HG03095 (cell line): ENCODE results near the gene ENAH.
"Not testable (repeated sequence)": the region's sequence is repeated elsewhere in the genome, so short reads cannot be mapped to it uniquely, and the experiment has no call there.

ENCODE experiments used
- ATAC-seq: cut with Tn5 transposase; IDR thresholded peaks from one replicate; pipeline ENCODE4 v1.9.1; 2021; ENCODE audit warnings: moderate library complexity; ENCODE audit not compliant: unreplicated experiment

The ENAH gene

DNA sequence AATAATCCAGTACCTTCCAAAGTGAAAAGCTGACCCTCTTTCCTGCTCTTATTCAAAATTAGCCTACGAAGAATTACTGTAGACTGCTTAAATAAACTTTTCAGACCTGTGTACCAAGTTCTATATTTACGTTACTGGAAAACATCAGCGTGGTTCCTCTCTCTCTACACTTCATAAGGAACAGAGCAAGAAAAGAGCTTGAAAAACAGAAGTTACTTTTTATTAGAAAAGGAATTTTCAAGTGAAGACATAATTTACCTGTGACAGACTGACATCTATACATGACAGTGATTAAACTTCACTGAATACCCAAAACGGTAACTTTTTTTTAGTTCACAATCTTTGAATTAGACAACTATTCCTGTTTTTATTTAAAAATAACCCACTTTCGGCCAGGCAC lies 2.7 kb downstream of the ENAH start:
- no peak for ATAC-seq

DNA sequence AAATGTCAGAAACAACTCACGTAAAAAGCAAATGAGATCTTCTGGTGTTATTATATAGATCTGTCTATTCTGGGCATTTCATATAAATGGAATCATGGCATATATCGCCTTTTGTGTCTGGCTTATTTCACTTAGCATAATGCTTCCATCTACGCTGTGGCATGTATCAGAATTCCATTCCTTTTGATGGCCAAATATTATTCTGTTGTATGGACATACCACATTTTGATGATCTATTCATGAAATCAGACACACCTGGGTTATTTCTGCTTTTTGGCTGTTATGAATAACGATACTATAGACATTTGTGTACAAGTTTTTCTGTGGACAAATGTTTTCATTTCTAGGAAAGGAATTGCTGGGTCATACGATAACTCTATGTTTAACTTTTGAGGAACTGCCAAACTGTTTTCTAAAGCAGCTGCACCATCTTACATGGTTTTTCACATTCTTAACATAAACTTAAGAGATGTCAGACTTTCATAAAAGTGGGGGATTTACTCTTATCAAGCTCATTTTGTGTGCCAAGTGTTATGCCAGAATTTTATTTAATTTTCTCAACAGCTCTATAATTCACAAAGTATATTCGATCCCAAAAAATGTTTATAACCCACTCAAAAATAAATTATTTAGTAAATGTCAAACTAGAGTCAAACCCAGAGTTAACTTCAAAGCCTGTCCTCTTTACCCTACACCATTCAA lies 7.6 kb downstream of the ENAH start:
- no peak for ATAC-seq

DNA sequence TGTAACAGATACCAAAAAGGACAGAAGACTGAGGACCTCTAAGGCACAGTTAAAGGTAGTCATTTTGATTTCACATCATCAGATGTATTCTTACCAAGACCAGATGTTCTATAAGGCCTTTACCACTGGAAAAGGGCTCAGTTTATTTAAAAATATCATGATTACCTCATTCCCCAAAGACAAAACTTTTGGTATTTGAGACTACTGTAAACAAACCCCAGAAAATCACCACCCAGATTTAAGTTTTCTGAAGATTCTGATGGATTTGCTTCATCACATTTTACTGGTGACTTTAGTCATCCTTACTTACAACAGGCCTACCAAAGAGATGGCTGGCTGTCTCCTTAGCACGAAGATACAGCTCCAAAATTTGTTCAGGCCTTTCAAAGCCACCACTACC lies 8.3 kb downstream of the ENAH start:
- ATAC-seq = no peak

DNA sequence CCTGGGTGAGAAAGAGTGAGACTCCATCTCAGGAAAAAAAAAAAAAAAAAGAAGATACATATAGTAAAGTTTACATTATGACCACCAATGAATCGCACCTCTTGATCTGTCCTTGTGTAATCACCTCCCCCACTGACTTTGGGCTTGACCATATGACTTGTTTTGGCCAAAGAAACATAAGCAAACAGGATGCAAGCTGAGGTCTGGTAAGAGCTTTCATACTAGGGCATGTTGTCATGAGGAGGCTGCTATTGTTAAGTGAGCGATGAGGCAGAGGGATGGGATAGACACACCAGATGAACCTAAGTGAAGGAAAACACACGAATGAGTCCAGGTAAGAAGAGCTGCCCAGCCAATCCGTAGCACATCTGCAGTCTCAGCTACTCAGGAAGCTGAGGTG lies 10.7 kb downstream of the ENAH start:
- no peak for ATAC-seq

DNA sequence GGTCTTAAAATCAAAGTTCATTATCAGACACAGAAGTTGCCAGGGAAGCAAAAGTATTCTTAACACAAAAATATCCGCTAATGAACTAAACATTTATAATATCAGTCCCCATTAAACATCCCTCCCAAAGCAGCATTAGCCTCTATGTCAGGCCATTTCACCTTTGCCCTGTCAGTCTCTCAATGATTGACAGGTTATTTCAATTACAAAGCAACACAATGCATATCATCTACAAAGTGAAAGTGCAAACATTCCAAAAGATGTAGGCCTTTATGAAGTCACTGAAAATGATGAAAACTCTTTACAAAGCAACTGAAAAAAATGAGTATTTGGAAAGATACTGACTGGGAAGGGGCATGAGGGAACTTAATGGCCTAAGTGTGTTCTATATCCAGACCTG lies 14.1 kb downstream of the ENAH start:
- no peak for ATAC-seq

DNA sequence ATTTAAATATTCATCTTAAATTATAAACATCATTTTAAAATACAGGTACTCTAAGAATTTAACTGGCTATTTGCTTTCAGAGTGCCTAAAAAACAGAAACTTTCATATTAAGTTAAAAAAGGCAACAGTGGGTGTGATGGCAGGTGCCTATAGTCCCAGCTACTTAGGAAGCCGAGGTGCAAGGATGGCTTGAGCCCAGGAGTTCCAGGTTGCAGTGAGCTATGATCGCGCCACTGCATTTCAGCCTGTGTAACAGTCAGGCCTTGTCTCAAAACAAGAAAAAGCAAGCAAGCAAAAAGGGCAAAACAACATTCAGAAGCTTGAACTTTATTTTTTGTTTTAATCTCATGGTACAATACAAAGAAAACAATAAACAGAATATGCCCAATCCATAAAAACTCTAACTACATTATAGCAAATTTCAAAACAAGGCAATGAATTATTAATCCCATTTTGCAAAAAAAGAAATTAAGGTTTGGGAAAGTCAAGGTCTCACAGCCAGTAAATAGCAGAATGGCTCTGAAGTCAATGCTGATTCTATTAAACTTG lies 15.2 kb downstream of the ENAH start:
- no peak for ATAC-seq

DNA sequence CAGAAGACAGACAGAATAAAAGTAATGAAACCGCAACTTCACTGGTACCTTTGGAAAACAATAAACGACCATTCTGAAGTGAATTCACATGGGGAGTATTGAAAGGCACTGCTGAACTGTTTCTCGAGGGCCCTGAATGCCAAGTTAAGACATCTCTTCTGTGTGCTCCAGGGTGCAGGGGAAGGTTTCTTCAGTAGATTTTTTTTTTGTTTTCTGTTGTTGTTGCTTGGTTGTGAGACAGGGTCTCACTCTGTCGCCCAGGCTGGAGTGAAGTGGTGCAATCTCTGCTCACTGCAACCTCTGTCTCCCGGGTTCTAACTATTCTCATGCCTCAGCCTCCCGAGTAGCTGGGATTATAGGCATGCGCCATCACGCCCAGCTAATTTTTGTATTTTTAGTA lies 15.9 kb downstream of the ENAH start:
- not testable (repeated sequence) for ATAC-seq

DNA sequence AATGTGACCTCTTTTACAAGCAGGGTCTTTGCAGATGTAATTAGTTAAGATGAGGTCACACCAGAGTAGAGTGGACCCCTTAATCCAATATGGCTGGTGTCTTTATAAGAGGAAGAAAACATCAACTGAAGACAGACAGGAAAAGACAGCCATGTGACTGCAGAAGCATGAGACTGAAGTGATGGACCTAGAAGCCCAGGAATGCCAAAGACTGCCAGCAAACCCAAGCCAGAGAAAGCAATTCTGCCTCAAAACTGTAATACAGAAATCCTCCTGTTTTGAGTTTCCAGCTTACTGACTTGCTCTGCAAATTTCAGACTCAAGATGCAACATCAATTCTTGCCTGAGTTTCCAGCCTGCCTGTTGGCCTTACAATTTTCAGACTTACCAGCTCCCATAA lies 17.3 kb downstream of the ENAH start:
- no peak for ATAC-seq

DNA sequence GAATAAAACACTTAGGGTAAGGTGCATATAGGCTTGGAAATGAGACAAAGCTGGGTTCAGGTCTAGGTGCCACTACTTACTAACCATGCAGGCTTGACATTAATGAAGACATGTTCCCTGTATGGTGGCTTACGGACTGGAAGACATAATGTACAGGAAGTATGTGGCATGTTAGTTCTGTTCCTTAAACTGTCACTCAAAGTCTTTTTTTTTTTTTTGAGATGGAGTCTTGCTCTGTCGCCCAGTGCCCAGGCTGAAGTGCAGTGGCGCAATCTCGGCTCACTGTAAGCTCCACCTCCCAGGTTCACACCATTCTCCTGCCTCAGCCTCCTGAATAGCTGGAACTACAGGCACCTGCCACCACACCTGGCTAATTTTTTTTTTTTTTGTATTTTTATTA lies 20.1 kb downstream of the ENAH start:
- ATAC-seq = not testable (repeated sequence)

DNA sequence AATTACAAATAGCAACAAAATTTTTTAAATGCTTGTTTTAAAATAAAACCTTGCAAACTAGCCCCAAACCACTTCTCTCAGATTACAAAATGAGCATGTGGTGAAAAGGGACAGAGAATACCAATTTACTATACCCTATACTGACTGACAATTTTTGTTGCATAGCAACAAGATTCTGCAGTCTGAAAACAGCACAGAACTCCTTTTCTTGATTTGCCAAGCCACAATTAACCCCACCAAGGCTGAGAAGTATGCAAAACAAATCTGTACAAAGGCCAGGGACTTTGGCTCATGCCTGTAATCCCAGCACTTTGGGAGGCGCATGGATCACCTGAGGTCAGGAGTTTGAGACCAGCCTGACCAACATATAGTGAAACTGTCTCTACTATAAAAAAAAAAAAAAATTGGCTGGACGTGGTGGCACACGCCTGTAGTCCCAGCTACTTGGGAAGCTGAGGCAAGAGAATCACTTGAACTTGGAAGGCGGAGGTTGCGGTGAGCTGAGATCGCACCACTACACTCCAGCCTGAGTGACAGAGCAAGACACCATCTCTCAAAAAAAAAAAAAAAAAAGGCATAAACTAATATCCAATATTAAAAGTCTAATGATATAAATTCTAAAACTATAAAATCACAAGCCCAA lies 21.8 kb downstream of the ENAH start:
- ATAC-seq = no peak

DNA sequence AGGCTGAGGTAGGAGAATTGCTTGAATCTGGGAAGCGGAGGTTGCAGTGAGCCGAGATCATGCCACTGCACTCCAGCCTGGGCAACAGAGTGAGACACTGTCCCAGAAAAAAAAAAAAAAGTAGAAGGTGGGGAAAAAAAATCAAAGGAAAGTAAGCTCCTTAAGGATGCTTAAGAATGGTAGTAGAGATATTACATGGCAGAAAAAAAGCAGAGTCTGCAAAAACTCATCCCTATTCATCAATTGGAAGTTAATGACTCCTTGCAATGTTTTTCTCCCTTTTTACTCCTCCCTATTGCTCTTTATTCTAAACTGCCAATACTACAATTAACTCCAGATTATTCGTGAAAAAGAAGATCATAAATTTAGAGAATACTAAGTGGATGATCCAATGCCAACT lies 23.4 kb downstream of the ENAH start:
- ATAC-seq = no peak

DNA sequence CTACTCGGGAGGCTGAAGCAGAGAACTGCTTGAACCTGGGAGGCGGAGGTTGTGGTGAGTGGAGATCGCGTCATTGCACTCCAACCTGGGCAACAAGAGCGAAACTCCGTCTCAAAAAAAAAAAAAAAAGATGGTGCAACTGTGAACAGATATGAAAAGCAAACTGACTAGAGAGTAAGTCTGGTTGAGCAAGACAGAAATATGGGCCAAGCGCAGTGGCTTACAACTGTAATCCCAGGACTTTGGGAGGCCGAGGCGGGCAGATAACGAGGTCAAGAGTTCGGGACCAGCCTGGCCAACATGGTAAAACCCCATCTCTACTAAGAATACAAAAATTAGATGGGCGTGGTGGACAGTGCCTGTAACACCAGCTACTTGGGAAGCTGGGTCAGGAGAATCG lies 24.1 kb downstream of the ENAH start:
- not testable (repeated sequence) for ATAC-seq

DNA sequence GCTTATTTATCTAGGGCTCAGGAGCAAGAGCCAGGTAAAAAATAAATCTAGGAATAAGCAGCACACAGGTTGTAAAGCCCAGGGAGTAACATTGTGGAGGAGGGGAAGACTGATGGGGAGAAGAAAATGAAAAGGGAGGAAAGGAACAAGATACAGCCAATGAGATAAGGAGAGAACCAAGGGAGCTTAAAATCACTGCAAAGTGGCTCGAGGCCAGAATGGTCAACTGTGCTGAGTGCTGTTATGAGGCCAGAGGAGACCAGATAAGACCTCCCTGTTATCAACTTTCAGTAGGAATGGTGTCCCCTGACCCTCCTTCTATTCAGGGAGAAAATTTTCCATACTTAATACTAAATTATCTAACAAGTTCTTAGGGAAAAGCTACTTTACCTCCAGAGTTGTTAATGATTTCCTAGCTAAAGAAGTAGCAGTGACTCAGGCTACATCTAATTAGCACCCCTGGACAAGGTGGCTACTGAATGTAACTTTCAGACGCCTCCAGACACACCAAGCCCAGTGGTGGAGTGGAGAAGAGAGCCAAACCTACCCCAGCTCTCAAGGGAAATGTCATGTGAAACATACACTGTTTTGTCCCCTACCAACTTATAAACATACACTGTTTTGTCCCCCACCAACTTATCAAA lies 25.5 kb downstream of the ENAH start:
- no peak for ATAC-seq

DNA sequence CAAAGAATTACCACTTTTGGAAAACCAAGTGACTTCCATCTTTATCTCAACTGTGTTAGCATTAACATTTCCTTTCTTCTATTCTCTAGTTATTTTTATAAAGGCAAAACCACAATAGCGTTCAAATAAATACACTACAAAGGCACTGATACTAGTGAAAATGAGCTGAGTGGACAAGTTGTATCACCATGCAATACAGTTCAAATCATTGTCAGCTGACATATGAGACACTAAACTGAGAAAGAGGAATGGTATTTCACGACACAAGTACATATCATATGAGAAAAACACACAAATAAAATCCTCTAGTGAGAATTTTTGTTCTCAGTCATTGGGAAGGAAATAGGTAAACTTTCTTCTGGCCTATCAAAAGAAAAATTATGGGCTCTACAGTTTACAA lies 26.2 kb downstream of the ENAH start:
- no peak for ATAC-seq

DNA sequence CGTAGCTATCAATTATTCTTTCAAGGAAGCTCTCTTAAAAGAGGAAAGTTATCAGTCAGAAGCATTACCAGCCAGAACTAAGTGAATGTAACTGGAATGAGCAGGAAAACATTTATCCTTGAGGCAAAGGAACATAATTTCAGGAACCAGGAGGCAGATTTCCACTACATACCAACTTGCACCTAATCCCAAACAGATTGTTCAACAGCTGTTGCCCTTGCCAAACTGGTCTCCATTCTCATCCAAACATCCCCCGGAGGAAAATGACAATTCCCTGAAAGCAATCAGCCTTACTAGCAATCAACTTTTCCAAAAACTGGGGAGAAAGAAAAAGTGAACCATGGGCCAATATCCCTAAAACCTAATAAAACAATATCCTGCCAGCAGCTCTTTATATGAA lies 35.0 kb downstream of the ENAH start:
- ATAC-seq = no peak

DNA sequence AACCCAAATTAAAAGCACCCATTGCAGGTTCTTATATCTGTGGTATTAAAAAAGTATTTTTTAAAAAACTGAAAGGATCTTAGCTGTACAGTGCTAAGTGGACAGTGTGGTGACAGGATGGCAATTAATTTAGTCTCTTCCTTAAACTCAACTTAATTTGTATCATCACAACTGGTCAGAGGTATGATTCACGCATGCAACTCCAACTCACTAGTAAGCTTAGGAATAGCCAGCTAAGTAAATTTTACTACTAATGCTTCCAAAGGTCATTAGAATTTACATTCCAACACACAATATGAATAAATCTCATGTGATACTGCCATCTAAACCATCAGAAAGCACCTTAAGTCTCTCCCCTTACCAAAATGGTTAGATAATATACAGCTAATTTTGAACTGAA lies 35.4 kb downstream of the ENAH start:
- ATAC-seq = no peak

DNA sequence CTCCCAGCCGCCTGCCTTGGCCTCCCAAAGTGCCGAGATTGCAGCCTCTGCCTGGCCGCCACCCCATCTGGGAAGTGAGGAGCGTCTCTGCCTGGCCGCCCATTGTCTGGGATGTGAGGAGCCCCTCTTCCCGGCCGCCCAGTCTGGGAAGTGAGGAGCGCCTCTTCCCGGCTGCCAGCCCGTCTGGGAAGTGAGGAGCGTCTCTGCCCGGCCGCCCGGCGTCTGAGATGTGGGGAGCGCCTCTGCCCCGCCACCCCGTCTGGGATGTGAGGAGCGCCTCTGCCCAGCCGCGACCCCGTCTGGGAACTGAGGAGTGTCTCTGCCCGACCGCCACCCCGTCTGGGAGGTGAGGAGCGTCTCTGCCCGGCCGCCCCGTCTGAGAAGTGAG lies 37.5 kb downstream of the ENAH start:
- not testable (repeated sequence) for ATAC-seq

DNA sequence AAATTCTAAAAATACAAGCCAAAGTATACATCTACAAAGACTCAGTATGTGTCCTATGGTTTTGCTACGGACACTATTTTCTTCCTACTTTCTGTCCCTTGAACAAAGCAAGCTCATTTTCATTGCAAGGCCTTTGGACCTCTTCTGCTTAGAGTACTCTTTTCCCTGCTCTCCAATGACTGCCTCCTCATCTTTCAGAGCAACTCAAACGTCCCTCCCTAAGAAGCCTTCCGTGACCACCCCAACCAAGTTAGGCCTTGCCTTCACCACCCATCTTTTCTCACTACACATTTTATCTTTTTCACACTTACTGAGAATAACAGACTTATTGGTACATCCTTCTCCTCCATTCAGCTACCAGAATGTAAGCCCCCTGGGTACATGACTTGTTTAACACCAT lies 39.9 kb downstream of the ENAH start:
- no peak for ATAC-seq

DNA sequence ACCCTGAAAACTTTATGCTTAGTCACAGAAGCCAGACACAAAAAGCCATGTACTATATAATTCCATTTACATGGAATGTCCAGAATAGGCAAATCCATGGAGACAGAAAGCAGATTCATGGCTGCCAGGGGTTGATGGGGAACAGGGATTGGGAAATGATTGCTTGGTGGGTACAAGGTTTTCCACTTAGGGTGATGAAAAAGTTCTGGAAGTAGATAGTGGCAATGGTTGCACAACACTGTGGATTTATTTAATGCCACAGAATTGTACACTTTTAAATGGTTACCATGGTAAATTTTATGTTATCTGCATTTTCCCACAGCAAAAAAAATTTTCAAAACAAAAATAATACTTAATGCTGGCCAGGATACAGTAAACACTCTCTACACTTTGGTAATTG lies 40.6 kb downstream of the ENAH start:
- no peak for ATAC-seq

DNA sequence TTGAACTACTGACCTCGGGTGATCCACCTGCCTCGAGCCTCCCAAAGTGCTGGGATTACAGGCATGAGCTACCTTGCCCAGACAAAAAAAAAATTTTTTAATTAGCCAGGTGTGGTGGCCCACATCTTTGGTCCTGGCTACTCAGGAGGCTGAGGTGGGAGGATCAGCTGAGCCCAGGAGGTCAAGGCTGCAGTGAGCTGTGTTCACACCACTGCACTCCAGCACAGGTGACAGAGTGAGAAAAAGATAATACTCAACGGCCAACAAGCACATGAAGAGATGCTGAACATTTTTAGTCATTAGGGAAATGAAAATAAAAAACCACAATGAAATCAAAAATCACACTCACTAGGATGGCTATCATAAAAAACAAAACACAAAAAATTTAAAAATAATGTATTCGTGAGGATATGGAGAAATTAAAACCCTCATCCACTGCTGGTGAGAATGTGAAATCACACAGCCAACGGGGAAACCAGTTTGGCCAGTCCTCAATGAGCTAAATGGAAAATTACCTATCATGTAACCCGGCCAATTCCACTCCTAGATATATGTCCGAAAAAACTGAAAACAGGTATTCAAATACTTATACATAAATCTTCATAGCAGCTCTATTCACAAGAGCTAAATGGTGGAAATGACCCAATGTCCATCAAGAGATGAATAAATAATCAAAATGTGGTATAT lies 41.2 kb downstream of the ENAH start:
- ATAC-seq = no peak

DNA sequence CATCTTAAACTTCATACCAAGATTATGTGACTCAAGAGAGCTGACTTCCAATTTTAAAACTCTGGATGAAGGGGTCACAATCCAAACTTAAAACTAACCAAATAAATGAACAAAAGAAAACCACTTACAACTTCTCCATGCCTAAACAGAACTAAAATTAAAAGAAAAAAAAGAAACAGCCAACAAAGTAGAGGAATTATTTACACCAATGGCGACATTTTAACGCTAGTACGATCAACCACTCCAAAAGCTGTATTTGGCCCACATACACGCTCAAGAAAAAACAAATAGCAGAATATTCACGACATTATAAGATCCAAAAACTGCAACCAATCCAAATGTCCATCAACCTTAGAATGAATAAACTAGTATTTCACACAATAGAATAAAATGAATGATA lies 42.4 kb downstream of the ENAH start:
- ATAC-seq = no peak
